ENCODE results near the gene LARGE2.

DNA sequence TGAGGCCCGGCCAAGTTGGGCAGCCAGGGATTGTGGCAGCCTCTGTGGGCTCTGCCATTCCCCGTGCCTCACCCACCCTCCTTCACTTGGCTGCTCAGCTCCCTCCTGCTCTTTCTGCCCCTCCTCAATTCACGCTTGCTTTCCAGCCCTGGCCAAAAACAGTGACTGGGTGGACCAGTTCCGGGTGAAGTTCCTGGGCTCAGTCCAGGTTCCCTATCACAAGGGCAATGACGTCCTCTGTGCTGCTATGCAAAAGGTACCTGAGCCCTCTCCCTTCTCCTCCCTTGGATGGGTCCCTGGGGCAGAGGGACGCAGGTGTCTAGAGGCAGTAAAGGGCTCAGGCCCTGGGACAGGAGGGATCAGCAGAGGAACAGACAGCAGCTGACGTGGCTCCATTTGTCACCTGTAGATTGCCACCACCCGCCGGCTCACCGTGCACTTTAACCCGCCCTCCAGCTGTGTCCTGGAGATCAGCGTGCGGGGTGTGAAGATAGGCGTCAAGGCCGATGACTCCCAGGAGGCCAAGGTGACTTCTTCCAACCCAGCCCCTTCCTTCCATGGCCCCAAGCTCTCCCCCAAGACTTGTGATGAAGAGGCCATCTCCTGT, 18.0 kb upstream of the LARGE2 start:
- TF ChIP-seq, protein P1, sequence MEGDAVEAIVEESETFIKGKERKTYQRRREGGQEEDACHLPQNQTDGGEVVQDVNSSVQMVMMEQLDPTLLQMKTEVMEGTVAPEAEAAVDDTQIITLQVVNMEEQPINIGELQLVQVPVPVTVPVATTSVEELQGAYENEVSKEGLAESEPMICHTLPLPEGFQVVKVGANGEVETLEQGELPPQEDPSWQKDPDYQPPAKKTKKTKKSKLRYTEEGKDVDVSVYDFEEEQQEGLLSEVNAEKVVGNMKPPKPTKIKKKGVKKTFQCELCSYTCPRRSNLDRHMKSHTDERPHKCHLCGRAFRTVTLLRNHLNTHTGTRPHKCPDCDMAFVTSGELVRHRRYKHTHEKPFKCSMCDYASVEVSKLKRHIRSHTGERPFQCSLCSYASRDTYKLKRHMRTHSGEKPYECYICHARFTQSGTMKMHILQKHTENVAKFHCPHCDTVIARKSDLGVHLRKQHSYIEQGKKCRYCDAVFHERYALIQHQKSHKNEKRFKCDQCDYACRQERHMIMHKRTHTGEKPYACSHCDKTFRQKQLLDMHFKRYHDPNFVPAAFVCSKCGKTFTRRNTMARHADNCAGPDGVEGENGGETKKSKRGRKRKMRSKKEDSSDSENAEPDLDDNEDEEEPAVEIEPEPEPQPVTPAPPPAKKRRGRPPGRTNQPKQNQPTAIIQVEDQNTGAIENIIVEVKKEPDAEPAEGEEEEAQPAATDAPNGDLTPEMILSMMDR (IDR thresholded peaks at IDR 0.05 in 8 of 11, conservative IDR thresholded peaks at IDR 0.05 in 3 of 11) = no peak
- TF ChIP-seq POLR2A (IDR thresholded peaks at IDR 0.05) = no peak
